Right renal pelvis (tissue), 4 donors: ENCODE results near the gene ZNF524. TPM values are rescaled to one million over a fixed set of nuclear protein-coding genes. Genes with fewer than 3 reads are reported as not detected.

Source experiments
- DNase-seq, 4 donors: peaks; one replicate each; pipeline ENCODE4 v3.0.0-alpha.2; 2013; ENCODE audit warnings: low read depth in 4 of 4, low spot score in 3 of 4, missing footprints in 1 of 4
- polyA plus RNA-seq, 4 donors: library from polyadenylated mRNA; unstranded; fragments of 120-200 nt; gene quantifications; one replicate each; pipeline ENCODE4 v1.2.1, GENCODE V29; 2013; ENCODE audit not compliant: insufficient read length in 4 of 4

ZNF524 gene
- polyA plus RNA-seq, 4 donors, result 7.7 to 12.0 (median 8.8) TPM

GRCh38 chr19:55652311-55653128 is 52.4 kb downstream of the ZNF524 start:
- DNase-seq, result no peak

Other genes starting within 250 kb of the ZNF524 start
- 1 to 10 TPM in 1 of 4 donors, under 1 TPM in 3; 0.45 to 1.5 (median 0.72) TPM for gene COX6B2, start 245.6 kb upstream of the ZNF524 start, polyA plus RNA-seq
- gene GARIN5B, start 237.0 kb upstream of the ZNF524 start, polyA plus RNA-seq, result under 1 TPM; 0.10 to 0.25 (median 0.16) TPM
- gene IL11, start 229.8 kb upstream of the ZNF524 start, polyA plus RNA-seq, result 1 to 10 TPM; 1.0 to 1.8 (median 1.5) TPM
- gene TMEM190, start 223.5 kb upstream of the ZNF524 start, polyA plus RNA-seq, result under 1 TPM in 2 of 4 donors, not detected in 2; 0.47 to 0.56 TPM
- 1 to 10 TPM in 1 of 4 donors, under 1 TPM in 3; 0.22 to 1.6 (median 0.62) TPM for gene TMEM238, start 216.0 kb upstream of the ZNF524 start, polyA plus RNA-seq
- 1,000 to 10,000 TPM in 1 of 4 donors, 100 to 1,000 TPM in 3; 895 to 1,455 (median 919) TPM for gene RPL28, start 214.4 kb upstream of the ZNF524 start, polyA plus RNA-seq
- 10 to 100 TPM; 42.6 to 69.0 (median 48.9) TPM for gene UBE2S, start 192.5 kb upstream of the ZNF524 start, polyA plus RNA-seq
- gene SHISA7, start 157.0 kb upstream of the ZNF524 start, polyA plus RNA-seq, result under 1 TPM; 0.10 to 0.14 (median 0.13) TPM
- gene ISOC2, start 138.6 kb upstream of the ZNF524 start, polyA plus RNA-seq, result 10 to 100 TPM; 35.2 to 54.6 (median 38.7) TPM
- gene C19orf85, start 135.5 kb upstream of the ZNF524 start, polyA plus RNA-seq, result not detected
- gene ZNF628, start 123.7 kb upstream of the ZNF524 start, polyA plus RNA-seq, result 1 to 10 TPM; 3.2 to 5.4 (median 3.6) TPM
- 10 to 100 TPM; 43.6 to 68.7 (median 51.3) TPM for gene NAT14, start 115.1 kb upstream of the ZNF524 start, polyA plus RNA-seq
- gene SSC5D, start 111.9 kb upstream of the ZNF524 start, polyA plus RNA-seq, result 1 to 10 TPM; 1.6 to 2.9 (median 2.3) TPM
- gene SBK2, start 63.2 kb upstream of the ZNF524 start, polyA plus RNA-seq, result under 1 TPM; 0.62 to 0.97 (median 0.67) TPM
- gene SBK3, start 54.7 kb upstream of the ZNF524 start, polyA plus RNA-seq, result under 1 TPM in 2 of 4 donors, not detected in 2; 0.13 to 0.28 TPM
- 10 to 100 TPM; 14.4 to 21.1 (median 18.3) TPM for gene ZNF579, start 19.4 kb upstream of the ZNF524 start, polyA plus RNA-seq
- 10 to 100 TPM; 19.6 to 23.0 (median 20.3) TPM for gene FIZ1, start 771 bp upstream of the ZNF524 start, polyA plus RNA-seq
- gene ZNF865, start 5.4 kb downstream of the ZNF524 start, polyA plus RNA-seq, result 10 to 100 TPM in 1 of 4 donors, 1 to 10 TPM in 3; 7.3 to 12.7 (median 7.8) TPM
- 10 to 100 TPM in 3 of 4 donors, 1 to 10 TPM in 1; 9.2 to 13.5 (median 11.2) TPM for gene ZNF784, start 24.3 kb downstream of the ZNF524 start, polyA plus RNA-seq
- gene ZNF580, start 40.7 kb downstream of the ZNF524 start, polyA plus RNA-seq, result 10 to 100 TPM; 37.9 to 49.7 (median 43.6) TPM
- 10 to 100 TPM; 24.0 to 35.7 (median 25.6) TPM for gene ZNF581, start 43.4 kb downstream of the ZNF524 start, polyA plus RNA-seq
- gene CCDC106, start 47.9 kb downstream of the ZNF524 start, polyA plus RNA-seq, result 10 to 100 TPM; 19.5 to 26.7 (median 21.3) TPM
- 100 to 1,000 TPM; 178 to 218 (median 182) TPM for gene U2AF2, start 54.7 kb downstream of the ZNF524 start, polyA plus RNA-seq
- gene EPN1, start 74.9 kb downstream of the ZNF524 start, polyA plus RNA-seq, result 100 to 1,000 TPM in 3 of 4 donors, 10 to 100 TPM in 1; 90.2 to 163 (median 102) TPM
- gene NLRP9, start 138.1 kb downstream of the ZNF524 start, polyA plus RNA-seq, result under 1 TPM in 1 of 4 donors, not detected in 3; 0.05 TPM
- gene RFPL4A, start 158.8 kb downstream of the ZNF524 start, polyA plus RNA-seq, result under 1 TPM in 1 of 4 donors, not detected in 3; 0.10 TPM
- under 1 TPM in 1 of 4 donors, not detected in 3; 0.30 TPM for gene RFPL4AL1, start 168.8 kb downstream of the ZNF524 start, polyA plus RNA-seq
- gene NLRP11, start 231.7 kb downstream of the ZNF524 start, polyA plus RNA-seq, result under 1 TPM; 0.07 to 0.22 (median 0.16) TPM
- gene NLRP4, start 236.3 kb downstream of the ZNF524 start, polyA plus RNA-seq, result not detected